GM19395 (cell line): ENCODE results near the gene PCSK9.

ENCODE experiments used
- ATAC-seq: cut with Tn5 transposase; IDR thresholded peaks from one replicate; pipeline ENCODE4 v1.9.1; 2021; ENCODE audit warnings: mild to moderate bottlenecking, moderate library complexity; ENCODE audit not compliant: unreplicated experiment

Gene PCSK9

DNA sequence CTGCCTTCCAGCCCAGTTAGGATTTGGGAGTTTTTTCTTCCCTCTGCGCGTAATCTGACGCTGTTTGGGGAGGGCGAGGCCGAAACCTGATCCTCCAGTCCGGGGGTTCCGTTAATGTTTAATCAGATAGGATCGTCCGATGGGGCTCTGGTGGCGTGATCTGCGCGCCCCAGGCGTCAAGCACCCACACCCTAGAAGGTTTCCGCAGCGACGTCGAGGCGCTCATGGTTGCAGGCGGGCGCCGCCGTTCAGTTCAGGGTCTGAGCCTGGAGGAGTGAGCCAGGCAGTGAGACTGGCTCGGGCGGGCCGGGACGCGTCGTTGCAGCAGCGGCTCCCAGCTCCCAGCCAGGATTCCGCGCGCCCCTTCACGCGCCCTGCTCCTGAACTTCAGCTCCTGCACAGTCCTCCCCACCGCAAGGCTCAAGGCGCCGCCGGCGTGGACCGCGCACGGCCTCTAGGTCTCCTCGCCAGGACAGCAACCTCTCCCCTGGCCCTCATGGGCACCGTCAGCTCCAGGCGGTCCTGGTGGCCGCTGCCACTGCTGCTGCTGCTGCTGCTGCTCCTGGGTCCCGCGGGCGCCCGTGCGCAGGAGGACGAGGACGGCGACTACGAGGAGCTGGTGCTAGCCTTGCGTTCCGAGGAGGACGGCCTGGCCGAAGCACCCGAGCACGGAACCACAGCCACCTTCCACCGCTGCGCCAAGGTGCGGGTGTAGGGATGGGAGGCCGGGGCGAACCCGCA is at the start of gene PCSK9:
Gene PCSK9 (plus strand): TSS at position 207 of the 741 bp plus-strand sequence. CDS start 290 bp downstream, at position 497.
- ATAC-seq = no peak

DNA sequence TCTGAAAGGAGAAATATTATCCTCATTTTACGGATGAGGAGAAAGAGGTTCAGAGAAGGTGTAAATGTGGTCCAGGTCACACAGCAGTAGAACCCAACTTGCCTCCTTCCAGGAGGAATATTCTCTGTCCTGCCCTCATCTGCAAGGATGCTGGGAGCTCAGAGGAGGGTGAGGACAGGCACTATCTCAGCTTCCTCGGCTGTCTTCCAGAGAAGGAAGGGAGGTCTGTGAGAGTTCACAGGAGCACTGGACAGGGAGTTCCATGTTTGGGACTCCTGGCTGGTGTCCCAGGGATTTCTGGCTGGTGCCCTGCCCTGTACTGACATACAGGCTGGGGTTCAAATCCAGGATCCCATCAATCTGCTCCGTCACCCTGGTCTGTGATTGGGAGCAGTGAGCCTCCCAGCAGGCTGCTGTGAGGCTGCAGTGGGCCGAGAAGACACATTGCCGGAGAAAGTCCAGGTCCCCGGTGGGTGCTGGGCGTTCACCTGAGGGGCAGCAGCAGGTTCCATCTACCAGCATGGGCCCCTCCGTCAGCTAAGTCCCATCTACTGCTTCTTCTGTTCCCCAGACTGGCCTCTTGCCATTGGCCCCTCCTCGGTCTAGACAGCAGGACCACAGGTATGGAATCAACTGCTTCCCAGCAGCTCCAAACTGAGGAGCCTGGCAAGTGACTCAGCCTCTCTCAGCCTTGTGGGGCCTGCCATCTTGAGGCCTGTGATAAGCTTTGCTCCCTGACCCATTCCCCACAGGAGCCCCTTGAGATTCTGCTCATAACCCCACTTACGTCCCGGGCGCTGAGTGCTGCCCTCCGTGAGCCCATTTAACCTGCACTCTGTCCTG is 49.2 kb upstream of the PCSK9 start:
- no peak for ATAC-seq

DNA sequence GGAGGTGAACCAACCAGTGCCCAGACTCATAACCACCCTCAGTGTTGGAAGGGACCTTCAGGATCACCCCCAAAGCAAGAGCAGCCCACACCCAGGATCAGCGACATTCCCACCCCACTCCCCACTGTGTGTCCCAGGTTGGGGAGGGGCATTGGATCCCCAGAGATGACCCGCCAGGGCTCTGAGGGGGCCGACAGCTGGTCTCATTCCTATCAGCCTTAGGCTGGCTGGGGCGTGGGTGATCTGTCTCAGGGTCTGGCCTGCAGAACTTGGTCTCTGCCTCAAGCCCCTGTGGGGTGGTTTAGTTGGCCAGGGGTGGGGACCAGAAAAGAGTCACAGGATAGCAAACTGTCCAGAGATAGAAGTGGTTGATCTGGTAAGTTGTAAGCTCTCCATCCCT is 48.4 kb upstream of the PCSK9 start:
- ATAC-seq = no peak

DNA sequence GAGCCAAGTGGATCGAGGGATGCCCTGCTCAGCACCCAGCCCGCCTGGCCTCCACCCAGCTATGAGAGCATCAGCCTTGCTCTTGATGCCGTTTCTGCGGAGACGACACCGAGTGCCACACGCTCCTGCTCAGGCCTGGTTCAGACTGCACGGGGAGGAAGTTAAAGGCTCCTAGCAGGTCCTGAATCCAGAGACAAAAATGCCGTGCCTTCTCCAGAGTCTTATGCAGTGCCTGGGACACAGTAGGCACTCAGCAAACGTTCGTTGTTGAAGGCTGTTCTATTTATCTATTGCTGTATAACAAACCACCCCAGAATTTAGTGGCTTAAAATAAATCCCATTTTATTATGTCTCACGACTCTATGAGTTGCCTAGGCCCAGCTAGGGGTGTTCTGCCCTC is 47.4 kb upstream of the PCSK9 start:
- no peak for ATAC-seq

DNA sequence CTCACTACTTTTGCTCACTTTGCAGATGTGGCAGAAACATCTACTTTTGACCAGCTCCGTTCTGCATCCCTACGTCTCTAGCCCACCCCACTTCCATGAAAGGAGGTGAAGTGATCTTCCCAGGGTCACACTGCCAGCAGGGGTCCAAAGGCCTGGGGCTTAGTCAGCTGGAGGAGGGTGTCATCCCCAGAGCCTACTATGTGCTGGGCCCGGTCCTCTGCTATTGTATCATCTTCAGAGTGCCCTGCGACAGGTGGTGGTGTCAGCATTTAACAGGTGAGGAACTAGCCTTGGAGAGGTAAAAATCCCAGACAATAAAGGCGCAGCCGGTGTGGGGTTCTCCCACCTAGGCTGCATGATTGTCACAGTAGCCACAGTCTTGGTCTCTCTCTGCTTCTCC is 46.2 kb upstream of the PCSK9 start:
- ATAC-seq = no peak

DNA sequence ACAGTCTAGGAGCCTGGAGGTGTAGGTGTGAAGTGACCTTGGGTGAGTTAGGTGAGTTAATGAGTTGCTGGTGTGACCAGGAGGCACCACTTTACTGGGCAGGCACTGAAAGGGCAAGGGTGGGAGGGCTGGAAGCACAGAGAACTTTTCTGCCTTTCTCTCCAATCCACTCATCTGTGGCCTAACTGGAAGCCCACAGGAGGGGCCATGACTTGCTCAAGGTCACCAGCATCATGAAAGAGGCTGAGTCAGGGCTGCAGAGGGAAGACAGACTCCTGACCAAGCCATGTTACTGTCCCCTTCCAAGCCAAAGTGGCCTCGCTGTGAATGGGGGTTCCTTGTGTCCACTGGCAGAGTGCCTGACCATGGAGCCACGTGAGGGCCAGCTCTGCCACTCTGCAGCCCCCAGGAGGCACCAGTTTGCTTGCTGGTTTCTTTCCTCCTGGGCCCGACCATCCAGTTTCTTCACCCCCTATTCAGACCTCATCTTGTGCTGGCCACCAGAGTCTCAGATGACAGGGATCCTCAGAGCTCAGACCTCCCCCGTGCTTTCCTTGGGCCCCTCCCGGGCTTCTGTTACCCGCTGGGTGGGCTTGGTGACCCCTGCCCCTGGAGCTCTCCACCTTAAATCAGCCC is 44.9 kb upstream of the PCSK9 start:
- no peak for ATAC-seq

DNA sequence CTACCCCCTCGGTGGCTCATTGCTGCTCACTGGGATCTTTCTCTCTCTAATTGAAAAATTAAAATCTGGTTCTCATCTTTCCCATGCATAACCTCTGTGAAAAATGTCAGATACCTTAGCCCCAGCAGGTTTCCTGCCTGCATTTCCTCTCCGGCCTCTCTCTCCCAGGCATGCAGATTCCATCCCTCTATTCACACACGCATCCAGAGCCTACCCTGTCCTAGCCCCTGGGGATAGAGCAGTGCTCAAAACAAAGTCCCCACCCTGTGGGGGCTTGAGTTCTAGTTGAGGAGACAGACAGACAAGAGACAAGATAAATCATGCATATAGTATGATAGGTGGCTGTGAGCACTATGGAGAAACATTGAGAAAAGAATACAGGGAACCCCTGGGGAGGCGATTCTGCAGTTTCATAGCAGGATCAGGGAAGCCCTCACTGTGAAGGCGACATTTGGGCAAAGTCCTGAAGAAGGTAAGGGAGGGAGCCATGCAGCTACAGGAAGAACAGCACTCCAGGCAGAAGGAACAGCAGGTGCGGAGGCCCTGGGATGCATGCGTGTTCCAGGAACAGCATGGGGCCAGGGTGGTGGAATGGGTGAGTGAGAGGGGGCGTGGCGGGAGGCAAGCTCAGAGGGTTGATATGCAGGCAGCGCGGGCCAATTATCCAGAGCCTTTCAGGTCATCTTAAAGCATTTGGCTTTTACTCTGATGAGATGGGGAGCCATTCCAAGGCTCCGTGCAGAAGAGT is 44.2 kb upstream of the PCSK9 start:
- no peak for ATAC-seq

DNA sequence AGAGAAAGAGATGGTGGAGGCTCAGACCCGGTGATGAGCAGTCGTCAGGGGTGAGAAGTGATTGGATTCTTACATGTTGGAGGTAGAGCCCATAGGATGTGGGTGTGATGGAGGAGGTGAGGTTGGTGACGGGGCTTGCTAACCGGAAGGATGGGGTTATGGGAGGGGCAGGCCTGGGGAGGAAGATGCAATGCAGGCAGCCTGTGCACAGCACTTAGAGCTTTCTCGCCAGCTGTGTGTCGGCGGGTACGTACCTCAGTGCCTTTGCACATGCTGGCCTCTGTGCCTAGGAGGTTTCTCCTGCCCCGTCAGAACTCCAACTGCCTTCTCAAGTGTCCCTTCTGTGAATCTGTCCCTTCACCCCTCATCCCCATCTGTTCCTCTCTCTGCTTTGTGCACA is 43.5 kb upstream of the PCSK9 start:
- no peak for ATAC-seq

DNA sequence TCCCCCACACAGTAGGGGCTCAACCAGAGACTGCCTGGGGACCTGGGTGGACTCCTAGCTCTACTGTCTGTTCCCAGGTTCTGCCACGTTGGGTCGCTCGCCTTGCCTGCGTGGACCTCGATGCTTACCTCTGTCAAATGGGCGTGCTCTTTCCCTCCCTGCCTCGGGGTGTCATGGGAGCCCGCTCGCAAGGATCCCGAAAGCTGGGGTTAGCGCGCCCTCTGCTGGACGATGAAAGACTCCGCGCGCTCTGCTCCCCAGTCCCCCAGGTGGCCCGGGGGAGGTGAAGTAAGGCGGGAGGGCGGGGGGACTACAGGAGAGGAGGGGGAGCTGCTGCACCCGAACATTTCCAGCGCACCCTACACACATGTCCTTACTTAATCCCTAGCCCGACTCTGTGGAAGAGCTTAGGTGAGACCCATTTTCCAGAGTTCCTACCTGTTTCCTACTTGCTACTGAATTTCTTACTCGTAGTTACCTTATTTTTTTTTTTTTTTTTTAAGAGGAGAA is 42.9 kb upstream of the PCSK9 start:
- peak; percentile 91 for ATAC-seq

DNA sequence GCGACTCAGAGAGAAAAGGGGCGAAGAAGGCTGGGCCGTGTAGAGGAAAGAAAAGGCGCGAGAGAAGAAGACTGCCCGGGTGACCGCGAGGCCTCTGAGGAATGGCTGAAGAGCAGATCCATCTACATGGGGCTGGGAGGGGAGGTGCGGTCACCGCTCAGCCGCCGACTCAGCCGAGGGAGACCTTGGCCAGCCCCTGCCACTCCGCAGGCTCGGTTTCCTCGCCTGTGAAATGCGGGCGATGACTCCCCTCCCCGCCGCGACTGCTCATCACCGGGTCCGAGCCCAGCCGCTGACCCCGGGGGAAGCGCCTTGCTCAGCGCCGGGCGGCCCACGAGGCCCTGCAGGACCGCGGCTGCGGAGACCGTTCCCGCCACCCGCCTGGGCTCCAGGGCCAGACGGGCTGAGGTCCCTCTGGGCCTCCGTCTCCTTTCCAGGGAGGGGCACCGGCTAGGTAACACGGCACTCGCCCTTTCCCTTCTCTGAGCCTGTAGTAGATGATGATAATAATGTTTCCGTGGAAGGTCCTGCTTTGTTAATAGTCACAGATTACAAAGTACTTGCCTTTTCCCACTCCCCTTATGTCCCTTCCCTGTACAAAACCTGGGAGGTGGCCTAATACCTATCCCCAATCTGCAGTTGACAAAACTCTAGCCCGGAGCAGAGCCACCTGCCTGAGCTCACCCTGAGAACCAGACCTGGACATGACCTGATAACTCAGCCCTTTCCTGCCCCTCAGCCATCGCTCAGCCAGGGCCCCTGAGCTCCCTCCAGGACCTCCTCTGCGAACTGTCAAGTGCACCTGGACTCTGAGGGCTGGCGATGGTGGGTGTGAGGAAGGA is 42.3 kb upstream of the PCSK9 start:
- no peak for ATAC-seq

DNA sequence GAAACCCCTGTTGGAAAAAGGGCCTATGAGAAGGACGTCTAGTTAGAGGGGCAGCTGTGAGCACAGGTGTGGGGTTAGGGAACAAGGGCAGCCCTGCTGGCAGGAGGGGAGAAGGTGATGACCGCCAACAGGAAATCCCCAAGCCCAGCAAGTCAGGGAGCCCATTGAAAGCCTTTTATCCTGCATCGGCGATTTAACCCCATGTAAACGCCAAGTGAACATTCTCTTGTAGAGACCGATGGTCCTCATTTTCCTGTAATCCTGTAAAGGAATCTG is 41.7 kb upstream of the PCSK9 start:
- no peak for ATAC-seq

DNA sequence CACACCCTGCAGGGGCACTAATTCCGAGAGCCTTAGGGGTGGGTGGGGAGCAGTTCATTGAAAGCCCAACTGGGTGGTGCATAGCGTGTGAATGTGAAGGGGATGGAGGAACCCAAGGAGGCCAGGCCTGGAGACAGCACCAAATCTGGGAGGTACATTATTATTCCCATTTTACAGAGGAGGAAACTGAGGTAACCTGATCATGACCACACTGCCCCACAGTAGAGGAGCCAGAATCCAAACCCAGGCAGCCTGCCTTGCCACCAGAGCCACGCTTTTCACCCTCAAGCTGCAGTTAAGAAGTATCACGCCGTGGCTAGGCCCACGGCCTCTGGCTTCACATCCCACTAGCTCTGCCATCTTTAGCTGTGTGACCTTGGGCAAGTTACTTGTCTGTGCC is 41.2 kb upstream of the PCSK9 start:
- ATAC-seq = no peak

DNA sequence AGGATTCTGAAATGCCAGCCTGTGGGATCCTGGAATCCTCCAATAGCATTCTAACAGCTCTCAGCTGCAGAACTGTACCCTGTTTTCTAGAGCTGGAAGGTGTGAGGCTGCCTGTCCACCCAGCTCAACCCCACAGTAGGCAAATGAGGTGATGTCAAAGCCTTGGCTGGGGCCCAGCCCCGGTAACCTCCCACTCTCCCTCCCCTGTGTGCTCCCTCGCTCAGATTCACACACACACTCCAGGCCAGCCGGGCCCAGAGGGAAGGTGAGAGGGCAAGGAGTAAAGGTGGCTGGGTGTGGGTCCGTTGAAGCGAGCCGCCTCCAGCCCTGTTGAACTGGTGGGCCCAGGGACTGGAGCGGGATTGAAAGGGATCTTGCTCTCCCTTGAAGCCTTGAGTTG is 40.7 kb upstream of the PCSK9 start, which contains the start of gene BSND:
Gene BSND (plus strand): TSS at position 257 of the 400 bp plus-strand sequence. CDS start 254 bp downstream, outside the sequence.
- ATAC-seq = no peak

DNA sequence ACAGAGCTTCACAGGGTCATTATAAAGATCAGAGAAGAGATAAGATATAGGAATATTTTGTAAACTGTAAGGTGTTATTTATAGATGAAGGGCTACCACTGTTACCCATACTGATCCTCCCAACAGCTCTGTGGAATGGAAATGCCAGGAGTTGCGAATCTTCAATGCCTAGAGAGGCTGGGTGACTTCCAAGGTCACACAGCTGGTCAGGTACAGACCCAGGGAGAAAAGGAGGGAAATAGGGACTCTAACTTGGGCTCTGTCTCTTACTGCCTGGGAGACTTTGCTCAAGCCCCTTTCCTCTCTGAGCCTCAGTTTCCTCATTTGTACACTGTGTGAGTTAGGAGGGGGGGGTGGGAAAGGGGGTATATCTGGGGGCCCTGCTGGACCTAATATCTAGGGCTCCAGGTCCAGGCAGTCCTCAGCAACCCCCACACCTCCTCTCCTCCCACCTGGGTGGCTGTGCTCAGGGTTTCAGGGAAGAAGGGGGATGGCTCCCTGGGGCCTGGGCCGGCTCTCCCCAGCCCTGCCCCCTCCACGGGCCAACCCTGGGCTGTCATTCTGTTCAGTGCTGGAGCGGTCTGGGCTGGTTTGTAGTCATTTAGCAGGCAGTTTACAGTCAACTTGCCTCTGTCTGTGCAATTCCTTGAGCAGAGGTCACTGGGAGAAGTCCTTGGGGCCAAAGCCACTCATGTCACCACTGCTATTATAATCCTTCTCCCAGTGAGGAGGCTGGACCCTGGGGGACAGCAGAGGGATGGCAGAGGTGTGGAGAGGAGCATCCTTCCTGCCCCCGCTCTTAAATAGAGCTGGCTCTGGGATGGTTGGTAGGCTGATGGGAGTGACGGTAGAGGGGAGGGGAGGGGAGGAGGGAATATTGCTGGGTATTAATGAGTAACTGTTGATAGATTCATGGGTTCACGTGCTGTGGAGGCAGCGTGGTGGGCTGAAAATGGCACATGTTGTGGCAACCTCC is 39.0 kb upstream of the PCSK9 start:
- ATAC-seq = no peak

DNA sequence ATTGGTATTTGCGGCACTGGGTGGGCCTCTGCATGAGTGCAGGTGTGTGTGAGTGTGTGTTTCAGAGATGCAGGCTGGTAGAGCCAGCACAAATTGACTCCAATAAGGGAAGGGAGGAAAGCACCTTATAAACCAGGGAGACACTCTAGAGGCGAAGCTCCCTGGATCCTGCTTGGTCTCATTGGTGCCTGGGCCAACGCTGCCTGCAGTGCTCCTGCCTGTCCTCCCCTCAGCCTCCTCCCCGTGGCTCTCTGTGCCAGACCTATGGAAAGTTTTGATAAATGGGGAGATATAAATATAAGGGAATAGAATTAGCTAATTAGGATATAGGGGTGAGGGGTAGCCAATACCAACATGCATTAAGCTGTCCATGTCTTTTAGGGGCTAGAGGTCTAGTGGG is 38.0 kb upstream of the PCSK9 start:
- ATAC-seq = no peak

DNA sequence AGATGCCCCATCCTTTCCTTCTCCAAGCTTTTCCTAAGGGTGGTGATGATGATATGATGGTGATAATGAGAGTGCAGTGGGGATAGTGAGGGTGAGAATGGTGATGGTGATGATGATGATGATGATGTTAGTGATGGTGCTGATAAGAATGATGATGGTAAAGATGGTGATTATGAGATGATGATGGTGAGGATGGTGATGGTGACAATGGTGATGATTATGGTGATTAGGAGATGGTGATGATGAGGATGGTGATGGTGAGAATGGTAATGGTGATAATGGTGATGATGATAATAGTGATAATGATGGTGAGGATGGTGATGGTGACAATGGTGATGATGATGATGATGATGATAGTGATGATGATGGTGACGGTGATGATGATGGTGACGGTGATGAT is 36.7 kb upstream of the PCSK9 start:
- ATAC-seq = no peak

DNA sequence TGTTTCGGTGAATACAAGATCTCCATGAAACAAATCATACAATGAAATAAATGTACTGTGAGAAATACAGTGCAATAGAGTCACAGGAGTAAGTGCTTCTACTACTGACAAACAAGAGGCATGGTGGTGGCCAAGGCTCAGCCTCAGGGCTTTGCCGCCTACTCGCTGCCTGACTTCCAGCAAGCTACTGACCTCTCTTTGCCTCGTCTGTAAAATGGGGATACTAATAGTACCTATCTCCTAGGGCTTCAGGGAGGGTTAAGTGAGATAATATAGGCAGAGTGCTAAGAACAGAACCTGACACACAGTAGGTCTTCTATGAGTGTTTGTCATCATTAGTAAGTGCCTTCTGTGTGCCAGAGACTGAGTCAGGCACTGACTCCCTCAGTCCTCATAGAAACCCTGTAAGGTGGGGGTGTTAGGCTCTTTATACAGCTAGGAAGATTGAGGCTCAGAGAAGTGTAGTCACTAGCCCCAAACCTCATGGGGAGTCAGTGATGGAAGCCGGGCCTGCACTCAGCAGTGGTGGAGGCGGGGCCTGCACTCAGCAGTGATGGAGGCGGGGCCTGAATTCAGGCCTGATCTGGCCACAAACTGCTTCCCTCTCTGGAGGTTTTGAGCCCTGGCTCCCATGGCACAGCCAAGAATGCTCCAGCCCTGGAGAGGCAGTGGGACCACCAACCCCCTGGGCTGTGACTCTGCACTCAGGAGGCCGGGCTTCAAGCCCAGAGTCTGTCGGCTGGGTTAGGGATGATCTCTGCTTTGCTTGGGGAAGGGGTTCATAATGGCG is 33.8 kb upstream of the PCSK9 start:
- no peak for ATAC-seq

DNA sequence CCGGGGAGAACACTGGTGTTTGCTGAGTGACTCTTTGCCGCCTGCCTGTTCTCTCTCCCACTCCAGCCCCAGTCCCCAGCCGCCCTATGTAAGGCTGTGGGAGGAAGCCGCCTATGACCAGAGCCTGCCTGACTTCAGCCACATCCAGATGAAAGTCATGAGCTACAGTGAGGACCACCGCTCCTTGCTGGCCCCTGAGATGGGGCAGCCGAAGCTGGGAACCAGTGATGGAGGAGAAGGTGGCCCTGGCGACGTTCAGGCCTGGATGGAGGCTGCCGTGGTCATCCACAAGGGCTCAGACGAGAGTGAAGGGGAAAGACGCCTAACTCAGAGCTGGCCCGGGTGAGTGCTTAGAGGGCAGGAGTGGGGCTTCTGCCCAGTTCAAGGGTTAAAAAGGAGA is 32.4 kb upstream of the PCSK9 start:
- no peak for ATAC-seq
